Articular chondrocyte of knee joint (primary cell): ENCODE measurements around the gene GLDC. TPM values are rescaled to one million over a fixed set of nuclear protein-coding genes. Genes with fewer than 3 reads are reported as not detected.

ENCODE experiments used
- small RNA-seq: library from RNA; depleted of rRNA; stranded (forward); fragments of <200 nt; gene quantifications from one replicate; pipeline ENCODE3, GENCODE V24; 2012
- total RNA-seq: library from RNA; depleted of rRNA; stranded (reverse); fragments of >200 nt; gene quantifications from 2 replicates; pipeline ENCODE4 v1.2.3, GENCODE V29; 2012

The GLDC gene
- total RNA-seq, result 0.13 and 0.22 TPM in 2 replicates

GRCh38 chr9:6645355-6646292 is at the start of gene GLDC:
Gene GLDC (minus strand): TSS chr9:6645729. CDS start chr9:6645499, 230 bp downstream.

Small RNA genes within 50 kb of the gene (small RNA-seq; reads per million reads assigned to genes)
- gene RN7SL123P (not detected), gene RN7SL25P (not detected)

Other genes starting within 250 kb of the GLDC start
- 94.6 and 106 TPM in 2 replicates for gene UHRF2, start 232.5 kb downstream of the GLDC start, total RNA-seq
- gene KDM4C, start 112.2 kb upstream of the GLDC start, total RNA-seq, result 38.0 and 48.5 TPM in 2 replicates